GM19455 (cell line): ENCODE data around the gene THAP12.
"Not testable (repeated sequence)": the region's sequence is repeated elsewhere in the genome, so short reads cannot be mapped to it uniquely, and the experiment has no call there.

Experiments used
- ATAC-seq: cut with Tn5 transposase; IDR thresholded peaks from one replicate; pipeline ENCODE4 v1.9.1; 2021; ENCODE audit not compliant: unreplicated experiment

Gene THAP12

GRCh38 chr11:76380977-76381719 lies at the start of gene THAP12, which contains the start of gene GVQW3:
TSS of gene THAP12 (minus strand) at chr11:76381132. CDS start at chr11:76380836, 296 bp downstream.
TSS of gene GVQW3 (plus strand) at chr11:76381323. CDS start at chr11:76381829, 506 bp downstream.
- peak; percentile 76 for ATAC-seq

- ATAC-seq: no peak
Measured at GRCh38 chr11:76426660-76427059, 45.7 kb upstream of the THAP12 start.

- no peak for ATAC-seq
Measured at GRCh38 chr11:76424891-76425290, 44.0 kb upstream of the THAP12 start.

GRCh38 chr11:76424379-76424778 lies 43.4 kb upstream of the THAP12 start:
- ATAC-seq: no peak

GRCh38 chr11:76419896-76420295 lies 39.0 kb upstream of the THAP12 start:
- no peak for ATAC-seq

GRCh38 chr11:76415073-76415472 lies 34.1 kb upstream of the THAP12 start:
- no peak for ATAC-seq

GRCh38 chr11:76410851-76411357 lies 30.0 kb upstream of the THAP12 start:
- ATAC-seq: no peak

GRCh38 chr11:76408171-76408965 lies 27.4 kb upstream of the THAP12 start:
- no peak for ATAC-seq

- no peak for ATAC-seq
Measured at GRCh38 chr11:76406359-76406758, 25.4 kb upstream of the THAP12 start.

- not testable (repeated sequence) for ATAC-seq
Measured at GRCh38 chr11:76401484-76401883, 20.6 kb upstream of the THAP12 start.

GRCh38 chr11:76400967-76401366 lies 20.0 kb upstream of the THAP12 start:
- no peak for ATAC-seq

GRCh38 chr11:76397383-76397782 lies 16.5 kb upstream of the THAP12 start:
- ATAC-seq: no peak

- no peak for ATAC-seq
Measured at GRCh38 chr11:76395296-76395695, 14.4 kb upstream of the THAP12 start.

GRCh38 chr11:76394411-76394810 lies 13.5 kb upstream of the THAP12 start:
- no peak for ATAC-seq

GRCh38 chr11:76392870-76393269 lies 11.9 kb upstream of the THAP12 start:
- no peak for ATAC-seq

- no peak for ATAC-seq
Measured at GRCh38 chr11:76391811-76392475, 11.0 kb upstream of the THAP12 start.

GRCh38 chr11:76391021-76391420 lies 10.1 kb upstream of the THAP12 start:
- no peak for ATAC-seq

- ATAC-seq: no peak
Measured at GRCh38 chr11:76388408-76388807, 7.5 kb upstream of the THAP12 start.

GRCh38 chr11:76385903-76386302 lies 5.0 kb upstream of the THAP12 start:
- no peak for ATAC-seq

- no peak for ATAC-seq
Measured at GRCh38 chr11:76382209-76382608, 1.3 kb upstream of the THAP12 start.
